GM03348 (cell line): ENCODE measurements around the gene FAM149A.

ENCODE experiments used
- DNase-seq: peaks from one replicate; pipeline ENCODE4 v3.0.0; 2012; ENCODE audit warnings: low spot score

The FAM149A gene

DNA sequence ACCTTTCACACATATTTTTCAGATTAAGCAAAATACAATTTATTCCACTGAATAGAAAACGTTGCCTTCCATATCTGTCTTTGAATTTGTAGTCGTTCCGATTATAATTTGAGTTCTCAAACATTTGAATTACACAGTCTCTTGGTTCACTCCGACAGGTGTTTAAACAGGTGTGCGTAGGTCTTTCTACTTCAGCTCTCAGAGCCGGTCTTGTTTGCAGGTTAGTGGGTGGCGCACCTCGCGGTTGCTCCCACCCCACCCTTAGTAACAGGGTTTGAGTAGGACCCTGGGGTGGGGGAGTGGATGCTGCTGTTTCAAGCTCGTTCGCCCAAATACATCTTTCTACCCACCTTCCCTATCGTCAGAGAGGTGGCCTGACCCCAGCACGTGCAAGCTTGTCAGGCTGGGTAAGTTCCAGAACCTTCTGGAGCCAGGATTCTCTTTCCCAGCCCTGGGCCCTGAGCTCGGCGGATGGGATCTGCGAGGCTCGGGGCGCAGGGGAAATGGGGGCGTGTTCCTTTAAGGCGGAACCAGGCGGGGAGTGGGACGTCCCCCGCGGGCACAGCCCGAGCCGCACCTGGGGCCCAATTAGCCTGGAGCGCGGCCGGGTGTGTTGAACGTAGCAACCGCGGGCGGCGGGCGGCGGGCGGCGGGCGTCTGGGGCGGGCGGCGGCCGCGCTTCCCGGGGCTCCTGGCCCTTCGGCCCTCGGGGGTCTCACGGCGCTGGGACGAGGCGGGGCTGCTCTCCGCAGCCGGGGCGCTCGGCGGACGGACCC lies at the start of gene FAM149A:
FAM149A (plus strand) TSS at position 591 of the 776 bp plus-strand sequence.
- DNase-seq = peak; percentile 39

DNA sequence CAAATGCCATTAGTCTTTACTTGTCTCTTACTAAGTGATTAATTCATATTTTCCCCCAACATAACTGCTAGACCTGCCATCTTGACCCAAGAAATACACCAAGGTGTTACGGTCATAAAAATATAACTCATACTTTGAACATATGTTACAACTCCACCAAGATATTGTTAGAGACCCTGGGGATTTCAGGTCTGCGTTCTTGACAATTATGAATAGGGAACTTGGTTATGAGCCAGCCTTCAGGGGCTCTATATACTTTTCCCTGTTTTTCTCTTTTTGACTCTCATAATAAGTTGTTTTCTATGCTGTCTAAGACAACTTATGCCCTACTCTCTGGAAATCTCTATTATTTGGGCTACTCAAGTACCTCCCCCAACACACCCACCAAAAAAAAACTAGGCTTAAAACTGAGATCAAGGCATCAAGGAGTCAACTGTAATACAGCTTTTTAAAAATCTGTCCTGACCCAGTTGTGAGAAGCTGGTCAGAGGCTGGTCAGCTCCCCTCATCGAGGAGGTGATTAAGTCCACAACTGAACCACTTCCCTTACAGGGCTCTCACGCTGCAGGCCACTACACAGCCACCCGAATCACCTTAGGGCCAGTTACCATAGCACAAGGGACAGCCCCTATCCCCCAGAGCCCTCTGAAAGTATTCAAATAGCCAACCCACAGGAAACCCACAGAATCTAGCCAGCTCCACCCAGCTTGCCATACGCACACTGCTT lies 46.1 kb upstream of the FAM149A start:
- DNase-seq = no peak

GRCh38 chr4:186058980-186059316 lies 45.6 kb upstream of the FAM149A start:
- no peak for DNase-seq

- no peak for DNase-seq
These were observed 42.6 kb upstream of the FAM149A start for GRCh38 chr4:186061921-186062320.

DNA sequence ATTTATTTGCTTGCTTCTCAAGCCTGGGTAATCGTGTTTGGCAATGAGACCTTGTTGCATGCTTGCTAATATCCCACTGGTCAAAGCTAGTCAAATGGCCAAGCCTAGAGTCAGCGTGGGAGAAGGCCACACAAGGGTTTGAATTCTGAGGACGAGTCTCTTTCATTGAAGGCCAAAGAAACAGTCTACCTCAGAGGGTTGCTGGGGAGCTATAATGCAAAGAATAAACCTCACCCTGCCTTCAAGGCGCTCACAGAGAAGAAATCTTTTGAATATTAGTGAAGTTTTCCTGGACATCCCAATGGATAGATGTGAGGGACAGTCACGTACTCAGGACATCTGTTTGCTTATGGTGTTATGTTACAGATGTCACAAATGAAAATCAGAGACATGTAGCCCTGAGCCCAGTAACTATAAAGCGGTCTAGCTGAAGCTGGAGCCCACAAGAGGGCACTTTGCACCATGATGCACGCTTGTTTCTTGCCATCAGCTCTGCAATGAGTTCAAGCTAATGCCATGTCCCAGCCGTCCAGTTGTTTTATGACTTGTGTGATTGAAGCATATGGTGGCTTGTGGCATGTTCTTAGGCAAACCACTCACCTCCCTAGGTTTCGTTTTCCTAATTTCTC lies 36.6 kb upstream of the FAM149A start:
- peak; percentile 52 for DNase-seq

DNA sequence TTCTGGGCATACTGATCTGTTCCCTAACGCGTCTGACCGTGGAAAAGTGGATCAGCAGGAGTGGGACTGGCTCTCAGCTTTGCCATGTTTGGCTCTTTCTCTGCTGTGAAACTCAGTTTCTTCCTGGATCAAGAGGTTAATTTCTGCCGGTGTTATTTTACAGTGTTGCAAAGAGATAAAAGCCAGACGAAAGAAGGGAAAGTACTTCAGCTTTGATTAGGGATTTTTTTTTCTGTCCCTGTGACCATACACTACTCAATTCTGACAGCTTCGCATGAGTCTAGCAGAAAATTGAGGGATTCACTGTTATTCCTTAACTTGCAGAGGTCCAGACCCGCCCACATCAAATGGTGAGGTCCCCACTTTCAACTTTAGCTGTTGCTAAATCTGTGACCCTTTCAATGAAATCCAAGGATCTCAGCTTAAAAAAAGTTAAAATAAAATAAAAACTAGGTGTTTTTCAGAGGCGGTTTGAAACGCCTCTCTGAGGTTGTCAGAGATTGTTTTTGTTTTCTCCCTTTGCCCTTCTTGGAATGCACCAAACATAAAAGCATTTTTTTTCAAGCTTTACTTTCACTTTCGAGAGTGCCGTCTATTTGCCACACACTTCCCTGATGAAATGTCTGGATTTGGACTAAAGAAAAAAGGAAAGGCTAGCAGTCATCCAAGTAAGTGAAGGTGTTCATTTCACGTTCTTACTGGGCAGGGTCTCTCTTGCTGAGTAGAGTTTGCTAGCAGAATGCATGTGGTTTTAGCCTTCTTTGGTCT lies 35.7 kb upstream of the FAM149A start, which contains the start of gene TLR3:
TLR3 (plus strand) TSS at position 576 of the 768 bp plus-strand sequence. CDS start 7,464 bp downstream, outside the sequence.
- peak; percentile 42 for DNase-seq

GRCh38 chr4:186069729-186070128 lies 34.8 kb upstream of the FAM149A start:
- no peak for DNase-seq

GRCh38 chr4:186072516-186072915 lies 32.0 kb upstream of the FAM149A start:
- no peak for DNase-seq

GRCh38 chr4:186074189-186074588 lies 30.3 kb upstream of the FAM149A start:
- no peak for DNase-seq

DNA sequence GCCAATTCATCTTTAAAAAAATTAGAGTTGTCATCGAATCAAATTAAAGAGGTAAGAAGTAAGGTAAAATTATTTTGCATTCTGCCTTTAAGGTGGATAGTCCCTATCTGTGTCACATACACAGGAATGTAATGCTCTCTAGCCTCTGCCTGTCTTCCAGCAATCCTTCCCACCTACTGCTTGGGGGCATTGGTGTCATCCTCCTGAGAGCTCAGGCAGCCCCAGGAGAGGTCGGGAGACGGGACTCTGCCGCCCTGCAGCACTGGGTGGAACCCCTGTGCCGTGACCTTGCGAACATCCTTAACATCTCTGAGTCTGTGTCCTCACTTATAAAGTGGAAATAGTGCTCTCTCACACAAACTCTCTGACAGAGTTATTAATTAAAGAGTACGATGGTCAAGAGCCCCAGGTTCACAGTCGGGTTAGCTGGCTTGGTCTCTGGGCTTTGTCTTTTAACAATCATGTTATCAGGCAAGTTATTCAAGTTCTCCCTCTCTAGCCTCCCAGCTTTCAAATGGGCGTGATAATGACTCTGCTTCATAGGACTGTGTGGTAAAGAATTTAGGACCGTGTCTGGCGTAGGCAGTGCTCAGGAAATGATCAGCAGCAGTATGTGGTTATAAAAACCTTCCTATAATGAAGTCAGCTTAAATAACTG lies 25.4 kb upstream of the FAM149A start:
- no peak for DNase-seq

DNA sequence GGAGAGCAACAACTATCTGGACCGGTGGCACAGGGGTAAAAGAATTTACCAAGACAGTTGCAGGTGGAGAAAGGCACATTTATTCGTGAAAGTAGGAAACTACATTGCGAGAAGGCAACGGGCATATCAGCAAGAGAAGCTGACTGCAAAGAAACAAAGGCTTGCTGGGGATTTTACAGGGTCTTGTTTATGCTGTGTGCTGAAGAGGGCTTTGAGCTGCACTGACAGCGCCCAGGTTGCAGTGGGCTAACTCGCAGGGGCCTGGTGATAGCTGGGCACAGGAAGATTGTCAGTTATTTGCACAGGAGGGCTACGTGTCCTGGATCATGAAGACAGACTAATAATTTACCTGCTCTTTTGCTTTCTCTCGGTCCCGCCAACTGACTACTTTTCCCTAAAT lies 24.8 kb upstream of the FAM149A start:
- DNase-seq = no peak

GRCh38 chr4:186081202-186081807 lies 23.2 kb upstream of the FAM149A start:
- DNase-seq = no peak

- no peak for DNase-seq
These were observed 22.3 kb upstream of the FAM149A start for GRCh38 chr4:186082221-186082620.

DNA sequence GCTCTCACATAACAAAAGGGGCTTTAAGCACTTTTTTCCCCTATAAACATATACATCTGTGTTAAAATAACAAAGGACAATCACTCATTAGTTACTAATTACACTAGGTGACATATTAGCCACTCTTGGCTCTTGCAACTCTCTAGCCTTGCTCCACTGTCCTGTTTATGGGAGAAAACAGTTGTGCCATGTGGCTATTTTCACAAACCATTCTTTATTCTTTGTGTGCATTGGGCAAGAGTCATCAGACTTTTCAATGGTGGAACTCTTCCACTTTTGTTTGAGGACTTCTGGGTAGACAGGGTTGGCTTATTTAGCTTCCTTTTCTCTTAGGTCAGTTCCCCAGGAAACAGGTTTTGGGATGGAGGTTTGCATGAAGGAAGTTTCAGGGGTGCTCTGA lies 16.0 kb upstream of the FAM149A start:
- DNase-seq = no peak

GRCh38 chr4:186092296-186092695 lies 12.2 kb upstream of the FAM149A start:
- no peak for DNase-seq

- DNase-seq = no peak
These were observed 9.1 kb upstream of the FAM149A start for GRCh38 chr4:186095406-186095805.

- DNase-seq = no peak
These were observed 7.8 kb upstream of the FAM149A start for GRCh38 chr4:186096681-186097165.

DNA sequence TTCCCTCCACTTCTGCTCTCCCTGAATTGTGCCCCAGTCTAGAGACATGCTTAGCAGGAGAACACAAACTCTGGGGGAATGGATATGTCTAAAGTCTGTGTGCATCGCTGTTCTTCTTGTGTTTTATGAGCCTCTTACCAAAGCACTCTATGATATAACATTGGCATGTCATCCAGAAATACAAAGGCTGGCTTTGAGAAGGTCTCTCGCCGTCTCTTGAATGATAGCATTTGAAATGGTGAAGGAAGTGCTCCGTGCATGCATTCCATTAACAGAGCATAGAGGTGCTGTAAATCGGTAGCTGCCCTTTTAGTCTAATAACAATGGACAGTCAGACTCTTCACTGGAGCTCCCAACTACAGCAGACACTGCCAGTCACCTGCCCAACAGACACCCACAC lies 7.1 kb upstream of the FAM149A start:
- DNase-seq = no peak

DNA sequence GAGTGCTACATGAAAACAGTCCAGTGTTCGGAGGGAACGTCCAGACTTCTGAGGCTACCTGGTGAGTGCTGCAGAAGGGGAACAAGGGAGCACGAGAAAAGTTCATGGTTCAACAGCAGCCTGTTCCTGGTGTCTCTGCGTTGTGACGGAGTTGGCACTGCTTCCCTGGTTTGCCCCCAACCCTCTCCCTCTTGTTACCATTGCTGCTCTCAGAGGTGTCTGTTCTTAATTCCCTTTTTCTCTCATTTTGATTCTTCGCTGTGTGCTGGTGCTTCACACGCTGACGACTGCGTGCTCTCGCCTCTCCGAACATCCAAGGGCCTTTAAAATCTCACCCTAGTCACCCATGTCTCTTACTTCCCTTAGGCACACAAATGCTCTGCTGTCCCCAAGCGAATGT lies 1.6 kb upstream of the FAM149A start:
- no peak for DNase-seq

GRCh38 chr4:186104890-186105646 lies 564 bp downstream of the FAM149A start:
- DNase-seq = peak; percentile 56
